ENCODE results near the gene SCN3A. TPM values are rescaled to one million over a fixed set of nuclear protein-coding genes. Genes with fewer than 3 reads are reported as not detected.

SCN3A gene
- total and polyA plus RNA-seq, 9 of the 15 experiments (the other 6 are each of a cell fraction or from before 2014, with no cell fraction given): not detected

DNA sequence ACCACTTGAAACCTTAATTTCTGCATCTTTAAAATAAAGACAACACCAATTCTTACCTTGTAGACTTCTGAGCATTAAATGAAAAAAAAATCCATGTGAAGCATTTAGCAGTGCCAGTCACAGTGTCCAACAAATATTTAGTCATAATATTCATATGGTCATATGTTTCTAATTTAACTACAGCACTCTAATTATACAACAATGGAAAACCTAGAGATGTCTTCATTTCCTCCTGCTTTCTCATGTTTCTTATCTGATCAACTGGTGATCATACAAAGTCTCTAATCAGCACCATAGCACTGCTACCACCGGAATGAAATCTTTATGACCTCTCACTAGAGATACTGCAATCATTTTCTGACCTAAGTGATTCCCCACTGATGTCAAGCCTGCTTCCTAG lies 10.2 kb upstream of the SCN3A start (continued):
- TF ChIP-seq SIRT6 (IDR thresholded peaks at IDR 0.05; ENCODE audit: low read depth, low read length) (no peak), CCNT2 (IDR thresholded peaks at IDR 0.05; ENCODE audit: borderline replicate concordance, extremely low read depth, insufficient read length, low read depth, low read length) (no peak), RCOR1 (IDR thresholded peaks at IDR 0.05; ENCODE audit: borderline replicate concordance in 1 of 2, low read depth in 2 of 2, low read length in 2 of 2) (no peak)

DNA sequence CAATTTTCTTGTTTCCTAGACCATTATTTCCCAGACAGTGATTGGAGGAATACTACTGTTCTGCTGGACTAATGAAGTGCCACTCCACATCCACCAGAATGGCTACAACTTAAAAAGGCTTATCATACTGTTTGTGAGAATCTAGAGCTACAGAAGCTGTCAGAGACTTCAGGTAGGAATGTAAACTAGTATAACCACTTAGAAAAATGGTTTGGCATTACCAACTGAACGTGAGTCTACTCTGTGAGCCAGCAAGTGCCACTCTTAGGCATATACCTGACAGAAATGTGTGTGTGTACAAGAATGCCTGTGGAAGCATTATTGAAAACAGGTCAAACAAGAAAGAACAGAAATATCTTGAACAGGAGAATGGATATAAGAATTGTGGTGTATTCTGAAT lies 4.2 kb upstream of the SCN3A start:
- no TSS peak for BruUV-seq (replicated peaks)
- no peaks in the 10 kb centered on the region for H3K79me2 ChIP-seq (ENCODE audit: control insufficient read depth, insufficient read depth, low read length)
- in situ Hi-C loops (cut with MboI) (no loop called here), intact Hi-C loops (cut with micrococcal nuclease) (no loop called here)
- no peak overlapping the region for H2AFZ ChIP-seq (ENCODE audit: low read depth, low read length)
- FAIRE-seq (no peak), ATAC-seq (no peak), DNase-seq (ENCODE audit: extremely low read depth in 1 of 4, low spot score in 3 of 4) (no peak)
- H3K9me3 ChIP-seq (replicated peaks; ENCODE audit: control insufficient read depth, insufficient read depth, low read depth, low read length): no peaks in the 10 kb centered on the region
- H3K27me3 ChIP-seq (ENCODE audit: control insufficient read depth in 2 of 2, insufficient read depth in 2 of 2, low read length in 2 of 2): no peaks in the 10 kb centered on the region
- H3K27ac ChIP-seq (ENCODE audit: extremely low read depth, low read depth, low read length): no peak overlapping the region
- no peak overlapping the region for H3K4me2 ChIP-seq (ENCODE audit: insufficient read depth, low read length)
- CTCF ChIA-PET (ENCODE audit: low intra/inter-chr PET ratio): no interaction called here
- H3K36me3 ChIP-seq (ENCODE audit: control insufficient read depth, insufficient read depth, low read length): no peaks in the 10 kb centered on the region
- no peak overlapping the region for H3K4me3 ChIP-seq
- no peaks in the 10 kb centered on the region for H3K9me1 ChIP-seq (ENCODE audit: control insufficient read depth, insufficient read depth, low read length)
- no peaks in the 10 kb centered on the region for H4K20me1 ChIP-seq (replicated peaks; ENCODE audit: control insufficient read depth, insufficient read depth, low read length)
- TF ChIP-seq ZNF232 (CRISPR knock-in tag; IDR thresholded peaks at IDR 0.05) (no peak), ZNF717 (CRISPR knock-in tag; IDR thresholded peaks at IDR 0.05) (no peak), PHB (CRISPR knock-in tag; IDR thresholded peaks at IDR 0.05) (no peak)
- TF ChIP-seq, protein P1, sequence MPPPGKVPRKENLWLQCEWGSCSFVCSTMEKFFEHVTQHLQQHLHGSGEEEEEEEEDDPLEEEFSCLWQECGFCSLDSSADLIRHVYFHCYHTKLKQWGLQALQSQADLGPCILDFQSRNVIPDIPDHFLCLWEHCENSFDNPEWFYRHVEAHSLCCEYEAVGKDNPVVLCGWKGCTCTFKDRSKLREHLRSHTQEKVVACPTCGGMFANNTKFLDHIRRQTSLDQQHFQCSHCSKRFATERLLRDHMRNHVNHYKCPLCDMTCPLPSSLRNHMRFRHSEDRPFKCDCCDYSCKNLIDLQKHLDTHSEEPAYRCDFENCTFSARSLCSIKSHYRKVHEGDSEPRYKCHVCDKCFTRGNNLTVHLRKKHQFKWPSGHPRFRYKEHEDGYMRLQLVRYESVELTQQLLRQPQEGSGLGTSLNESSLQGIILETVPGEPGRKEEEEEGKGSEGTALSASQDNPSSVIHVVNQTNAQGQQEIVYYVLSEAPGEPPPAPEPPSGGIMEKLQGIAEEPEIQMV (tag; conservative IDR thresholded peaks at IDR 0.05; ENCODE audit: low read depth): no peak
- no peak overlapping the region for H3K9ac ChIP-seq (ENCODE audit: insufficient read depth in 1 of 2, low read depth in 2 of 2, low read length in 2 of 2)
- H3K4me1 ChIP-seq (replicated peaks in 1 of 2; ENCODE audit: control insufficient read depth in 2 of 2, insufficient read depth in 2 of 2, low read length in 2 of 2): no peaks in the 10 kb centered on the region
- POLR2A ChIA-PET: no interaction called here
- 0% methylated on average over 1 of the region's 1 CpG for WGBS (ENCODE audit: insufficient coverage, low coverage, missing lambda C conversion rate)
